Suppressor macrophage (primary cell): ENCODE measurements around the gene ZBED1.
A peak's percentile ranks its signal among the peaks of the same experiment; 100 is the strongest.
"Not testable (repeated sequence)": the region's sequence is repeated elsewhere in the genome, so short reads cannot be mapped to it uniquely, and the experiment has no call there.

Experiments
- DNase-seq, 4 experiments: peaks; one replicate each; pipeline ENCODE4 v3.0.0-alpha.2; 2020 to 2022

Gene ZBED1

GRCh38 chrX:2474280-2474962, 26.4 kb downstream of the ZBED1 start:
- no peak for DNase-seq

GRCh38 chrX:2473064-2473463, 27.7 kb downstream of the ZBED1 start:
- DNase-seq = not testable (repeated sequence)

GRCh38 chrX:2471641-2472040, 29.1 kb downstream of the ZBED1 start:
- no peak for DNase-seq

- DNase-seq = not testable (repeated sequence)
Observed at GRCh38 chrX:2471126-2471525, 29.6 kb downstream of the ZBED1 start.

GRCh38 chrX:2469852-2470251, 30.9 kb downstream of the ZBED1 start:
- not testable (repeated sequence) for DNase-seq

GRCh38 chrX:2469196-2469685, 31.5 kb downstream of the ZBED1 start:
- no peak for DNase-seq

- DNase-seq = no peak
Observed at GRCh38 chrX:2468261-2469195, 32.2 kb downstream of the ZBED1 start.

- DNase-seq = no peak
Observed at GRCh38 chrX:2466876-2467656, 33.7 kb downstream of the ZBED1 start.

- DNase-seq = no peak
Observed at GRCh38 chrX:2464677-2465166, 36.1 kb downstream of the ZBED1 start.

GRCh38 chrX:2463973-2464676, 36.7 kb downstream of the ZBED1 start:
- DNase-seq = peak in 1 of 4 experiments; percentile 8

- not testable (repeated sequence) for DNase-seq
Observed at GRCh38 chrX:2463481-2463880, 37.3 kb downstream of the ZBED1 start.

- no peak for DNase-seq
Observed at GRCh38 chrX:2462780-2463179, 38.0 kb downstream of the ZBED1 start.

GRCh38 chrX:2462074-2462473, 38.7 kb downstream of the ZBED1 start:
- DNase-seq = no peak

- DNase-seq = no peak
Observed at GRCh38 chrX:2461711-2462016, 39.1 kb downstream of the ZBED1 start.

GRCh38 chrX:2460821-2461710, 39.7 kb downstream of the ZBED1 start:
- not testable (repeated sequence) for DNase-seq

- not testable (repeated sequence) for DNase-seq
Observed at GRCh38 chrX:2460048-2460447, 40.7 kb downstream of the ZBED1 start.

GRCh38 chrX:2458309-2458708, 42.5 kb downstream of the ZBED1 start:
- no peak for DNase-seq

- DNase-seq = no peak
Observed at GRCh38 chrX:2457289-2458133, 43.3 kb downstream of the ZBED1 start.

- DNase-seq = not testable (repeated sequence)
Observed at GRCh38 chrX:2456091-2456490, 44.7 kb downstream of the ZBED1 start.

GRCh38 chrX:2454620-2455019, 46.2 kb downstream of the ZBED1 start:
- not testable (repeated sequence) for DNase-seq
